ENCODE results near the gene AGPAT3. TPM values are rescaled to one million over a fixed set of nuclear protein-coding genes. Genes with fewer than 3 reads are reported as not detected.

The AGPAT3 gene
- polyA plus RNA-seq, 2 of the 4 experiments (the other 2 are of a cell fraction): 18.2 to 20.3 TPM

- no peak overlapping the region for H3K4me3 ChIP-seq
- CTCF ChIA-PET: no interaction called here
- POLR2A ChIA-PET: no interaction called here
- FAIRE-seq (no peak), DNase-seq (ENCODE audit: low read depth in 1 of 2, low spot score in 1 of 2) (no peak), ATAC-seq (no peak)
- 89% methylated on average over 20 of the region's 22 CpGs for WGBS (ENCODE audit: missing lambda C conversion rate)
- no peak overlapping the region for H3K27ac ChIP-seq
- no peaks in the 10 kb centered on the region for H3K4me1 ChIP-seq
- TF ChIP-seq EP300 (IDR thresholded peaks at IDR 0.05) (no peak), NR3C1 (IDR thresholded peaks at IDR 0.05) (no peak), RNF2 (IDR thresholded peaks at IDR 0.05; ENCODE audit: borderline replicate concordance, low read depth) (no peak), FOSB (CRISPR knock-in tag; IDR thresholded peaks at IDR 0.05) (no peak), NPAS2 (CRISPR knock-in tag; IDR thresholded peaks at IDR 0.05; ENCODE audit: borderline replicate concordance) (no peak), TFCP2L1 (CRISPR knock-in tag; IDR thresholded peaks at IDR 0.05) (no peak), HOXA7 (CRISPR knock-in tag; IDR thresholded peaks at IDR 0.05) (no peak), POLR2AphosphoS2 (conservative IDR thresholded peaks at IDR 0.05; ENCODE audit: low read length) (no peak), MAZ (IDR thresholded peaks at IDR 0.05; ENCODE audit: borderline replicate concordance, low read depth, low read length) (no peak), CHD2 (IDR thresholded peaks at IDR 0.05; ENCODE audit: low read length, partially characterized antibody) (no peak), ZC3H11A (IDR thresholded peaks at IDR 0.05) (no peak)
- TF ChIP-seq, protein P1, sequence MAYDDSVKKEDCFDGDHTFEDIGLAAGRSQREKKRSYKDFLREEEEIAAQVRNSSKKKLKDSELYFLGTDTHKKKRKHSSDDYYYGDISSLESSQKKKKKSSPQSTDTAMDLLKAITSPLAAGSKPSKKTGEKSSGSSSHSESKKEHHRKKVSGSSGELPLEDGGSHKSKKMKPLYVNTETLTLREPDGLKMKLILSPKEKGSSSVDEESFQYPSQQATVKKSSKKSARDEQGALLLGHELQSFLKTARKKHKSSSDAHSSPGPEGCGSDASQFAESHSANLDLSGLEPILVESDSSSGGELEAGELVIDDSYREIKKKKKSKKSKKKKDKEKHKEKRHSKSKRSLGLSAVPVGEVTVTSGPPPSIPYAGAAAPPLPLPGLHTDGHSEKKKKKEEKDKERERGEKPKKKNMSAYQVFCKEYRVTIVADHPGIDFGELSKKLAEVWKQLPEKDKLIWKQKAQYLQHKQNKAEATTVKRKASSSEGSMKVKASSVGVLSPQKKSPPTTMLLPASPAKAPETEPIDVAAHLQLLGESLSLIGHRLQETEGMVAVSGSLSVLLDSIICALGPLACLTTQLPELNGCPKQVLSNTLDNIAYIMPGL (CRISPR knock-in tag; IDR thresholded peaks at IDR 0.05; ENCODE audit: borderline replicate concordance): no peak
- H3K9me3 ChIP-seq: no peaks in the 10 kb centered on the region
- no peak overlapping the region for H3K4me2 ChIP-seq
Observed at GRCh38 chr21:43986544-43987451, 121.8 kb downstream of the AGPAT3 start.

GRCh38 chr21:43987509-43987908 lies 122.5 kb downstream of the AGPAT3 start:
- ChIA-PET POLR2A (no interaction called here), CTCF (no interaction called here)
- TF ChIP-seq, protein P2, sequence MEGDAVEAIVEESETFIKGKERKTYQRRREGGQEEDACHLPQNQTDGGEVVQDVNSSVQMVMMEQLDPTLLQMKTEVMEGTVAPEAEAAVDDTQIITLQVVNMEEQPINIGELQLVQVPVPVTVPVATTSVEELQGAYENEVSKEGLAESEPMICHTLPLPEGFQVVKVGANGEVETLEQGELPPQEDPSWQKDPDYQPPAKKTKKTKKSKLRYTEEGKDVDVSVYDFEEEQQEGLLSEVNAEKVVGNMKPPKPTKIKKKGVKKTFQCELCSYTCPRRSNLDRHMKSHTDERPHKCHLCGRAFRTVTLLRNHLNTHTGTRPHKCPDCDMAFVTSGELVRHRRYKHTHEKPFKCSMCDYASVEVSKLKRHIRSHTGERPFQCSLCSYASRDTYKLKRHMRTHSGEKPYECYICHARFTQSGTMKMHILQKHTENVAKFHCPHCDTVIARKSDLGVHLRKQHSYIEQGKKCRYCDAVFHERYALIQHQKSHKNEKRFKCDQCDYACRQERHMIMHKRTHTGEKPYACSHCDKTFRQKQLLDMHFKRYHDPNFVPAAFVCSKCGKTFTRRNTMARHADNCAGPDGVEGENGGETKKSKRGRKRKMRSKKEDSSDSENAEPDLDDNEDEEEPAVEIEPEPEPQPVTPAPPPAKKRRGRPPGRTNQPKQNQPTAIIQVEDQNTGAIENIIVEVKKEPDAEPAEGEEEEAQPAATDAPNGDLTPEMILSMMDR (IDR thresholded peaks at IDR 0.05): no peak
- no peak for FAIRE-seq
- Histone ChIP-seq H3K4me1 (no peaks in the 10 kb centered on the region), H3K4me2 (no peak overlapping the region), H3K27ac (no peak overlapping the region), H3K9me3 (no peaks in the 10 kb centered on the region), H3K4me3 (no peak overlapping the region)
- DNase-seq (ENCODE audit: low read depth in 1 of 2, low spot score in 1 of 2): no peak
- no peak for ATAC-seq
- 72% methylated on average over 6 of the region's 6 CpGs for WGBS (ENCODE audit: missing lambda C conversion rate)

DNA sequence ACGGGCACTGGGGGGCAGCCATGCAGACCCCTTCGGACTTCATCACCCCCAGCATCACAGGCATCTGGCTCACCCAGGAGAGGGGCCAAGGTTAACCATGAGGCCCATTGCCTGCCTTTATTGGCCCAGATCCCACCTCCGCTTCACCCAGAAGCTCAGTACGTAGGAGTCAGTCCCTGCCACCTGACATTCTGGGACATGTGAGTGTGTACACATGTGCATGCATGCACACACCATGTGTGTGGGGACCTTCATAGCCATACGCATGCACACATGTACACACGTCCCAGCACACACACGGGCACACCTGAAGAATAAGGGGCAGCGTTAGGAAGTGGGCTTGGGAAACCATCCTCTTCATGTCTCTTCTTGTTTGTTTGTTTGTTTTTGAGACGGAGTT lies 123.0 kb downstream of the AGPAT3 start:
- TF ChIP-seq JUN (IDR thresholded peaks at IDR 0.05) (no peak), EP300 (IDR thresholded peaks at IDR 0.05) (no peak), TFCP2L1 (CRISPR knock-in tag; IDR thresholded peaks at IDR 0.05) (no peak), HEYL (CRISPR knock-in tag; IDR thresholded peaks at IDR 0.05) (no peak), HOXB13 (CRISPR knock-in tag; IDR thresholded peaks at IDR 0.05; ENCODE audit: low read depth) (no peak), RCOR1 (IDR thresholded peaks at IDR 0.05; ENCODE audit: low read depth, low read length) (no peak), RNF2 (IDR thresholded peaks at IDR 0.05; ENCODE audit: borderline replicate concordance, low read depth) (no peak), EHMT2 (IDR thresholded peaks at IDR 0.05; ENCODE audit: low read depth) (no peak), HDAC2 (IDR thresholded peaks at IDR 0.05) (no peak), ATOH8 (CRISPR knock-in tag; IDR thresholded peaks at IDR 0.05; ENCODE audit: low read depth) (no peak)
- TF ChIP-seq, protein P3, sequence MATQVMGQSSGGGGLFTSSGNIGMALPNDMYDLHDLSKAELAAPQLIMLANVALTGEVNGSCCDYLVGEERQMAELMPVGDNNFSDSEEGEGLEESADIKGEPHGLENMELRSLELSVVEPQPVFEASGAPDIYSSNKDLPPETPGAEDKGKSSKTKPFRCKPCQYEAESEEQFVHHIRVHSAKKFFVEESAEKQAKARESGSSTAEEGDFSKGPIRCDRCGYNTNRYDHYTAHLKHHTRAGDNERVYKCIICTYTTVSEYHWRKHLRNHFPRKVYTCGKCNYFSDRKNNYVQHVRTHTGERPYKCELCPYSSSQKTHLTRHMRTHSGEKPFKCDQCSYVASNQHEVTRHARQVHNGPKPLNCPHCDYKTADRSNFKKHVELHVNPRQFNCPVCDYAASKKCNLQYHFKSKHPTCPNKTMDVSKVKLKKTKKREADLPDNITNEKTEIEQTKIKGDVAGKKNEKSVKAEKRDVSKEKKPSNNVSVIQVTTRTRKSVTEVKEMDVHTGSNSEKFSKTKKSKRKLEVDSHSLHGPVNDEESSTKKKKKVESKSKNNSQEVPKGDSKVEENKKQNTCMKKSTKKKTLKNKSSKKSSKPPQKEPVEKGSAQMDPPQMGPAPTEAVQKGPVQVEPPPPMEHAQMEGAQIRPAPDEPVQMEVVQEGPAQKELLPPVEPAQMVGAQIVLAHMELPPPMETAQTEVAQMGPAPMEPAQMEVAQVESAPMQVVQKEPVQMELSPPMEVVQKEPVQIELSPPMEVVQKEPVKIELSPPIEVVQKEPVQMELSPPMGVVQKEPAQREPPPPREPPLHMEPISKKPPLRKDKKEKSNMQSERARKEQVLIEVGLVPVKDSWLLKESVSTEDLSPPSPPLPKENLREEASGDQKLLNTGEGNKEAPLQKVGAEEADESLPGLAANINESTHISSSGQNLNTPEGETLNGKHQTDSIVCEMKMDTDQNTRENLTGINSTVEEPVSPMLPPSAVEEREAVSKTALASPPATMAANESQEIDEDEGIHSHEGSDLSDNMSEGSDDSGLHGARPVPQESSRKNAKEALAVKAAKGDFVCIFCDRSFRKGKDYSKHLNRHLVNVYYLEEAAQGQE (IDR thresholded peaks at IDR 0.05): no peak
- Histone ChIP-seq H3K4me3 (no peak overlapping the region), H3K9me3 (no peaks in the 10 kb centered on the region), H3K4me1 (no peaks in the 10 kb centered on the region), H3K27ac (no peak overlapping the region), H3K4me2 (no peak overlapping the region)
- DNase-seq (ENCODE audit: low read depth in 1 of 2, low spot score in 1 of 2) (no peak), FAIRE-seq (no peak), ATAC-seq (no peak)
- CTCF ChIA-PET: no interaction called here
- WGBS (ENCODE audit: missing lambda C conversion rate): 79% methylated on average over 7 of the region's 9 CpGs
- POLR2A ChIA-PET: no interaction called here
